HepG2 (cell line): ENCODE results near the gene HS3ST2. TPM values are rescaled to one million over a fixed set of nuclear protein-coding genes. Genes with fewer than 3 reads are reported as not detected.

ENCODE experiments used
- BRF2 ChIP-seq: sonication (generic); formaldehyde crosslinking; IDR thresholded peaks from 2 replicates; pipeline ENCODE4 v1.8.1; 2022; ENCODE audit warnings: mild to moderate bottlenecking, missing genetic modification reagents
- CENPX ChIP-seq: sonication (generic); formaldehyde crosslinking; IDR thresholded peaks from 2 replicates; pipeline ENCODE4 v1.9.0; 2021; ENCODE audit warnings: mild to moderate bottlenecking, missing genetic modification reagents, moderate library complexity
- CSRNP2 ChIP-seq: sonication (generic); formaldehyde crosslinking; conservative IDR thresholded peaks from 2 replicates; pipeline ENCODE4 v1.8.0; 2022; ENCODE audit warnings: low read depth, missing genetic modification reagents
- ETV6 ChIP-seq: sonication (generic); formaldehyde crosslinking; conservative IDR thresholded peaks from 2 replicates; pipeline ENCODE4 v1.4.0; 2020; ENCODE audit warnings: missing genetic modification reagents
- MTERF4 ChIP-seq: sonication (generic); formaldehyde crosslinking; IDR thresholded peaks from 2 replicates; pipeline ENCODE4 v1.8.0; 2023; ENCODE audit warnings: mild to moderate bottlenecking, missing genetic modification reagents
- PCBP2 ChIP-seq: fragments of 200-400 bp; formaldehyde crosslinking; optimal IDR thresholded peaks from 2 replicates; pipeline ENCODE3; 2018; ENCODE audit warnings: low read length, low read depth; ENCODE audit not compliant: poor library complexity, severe bottlenecking
- REL ChIP-seq: sonication (generic); formaldehyde crosslinking; conservative IDR thresholded peaks from 2 replicates; pipeline ENCODE4 v1.8.0; 2022; ENCODE audit warnings: mild to moderate bottlenecking, missing genetic modification reagents, moderate library complexity
- RFX5 ChIP-seq: IDR thresholded peaks from 2 replicates; pipeline ENCODE4 v1.6.1; 2011; ENCODE audit warnings: low read depth, low read length, improper control_type of control experiment
- TCF12 ChIP-seq, 2 experiments: fragments of 450-650 bp in 1 of 2; sonication (generic) in 1 of 2; formaldehyde crosslinking in 1 of 2; IDR thresholded peaks; 2 replicates each; pipeline versions ENCODE4 v1.6.1 to v1.8.0; 2017 to 2022; ENCODE audit warnings: antibody characterized with exemption in 1 of 2, mild to moderate bottlenecking in 1 of 2, missing genetic modification reagents in 1 of 2, moderate library complexity in 1 of 2
- TP53 ChIP-seq: sonication (generic); formaldehyde crosslinking; conservative IDR thresholded peaks from 2 replicates; pipeline ENCODE4 v1.4.0; 2020; ENCODE audit warnings: missing genetic modification reagents
- ZNF362 ChIP-seq: sonication (generic); formaldehyde crosslinking; IDR thresholded peaks from 2 replicates; pipeline ENCODE4 v1.4.0; 2020; ENCODE audit warnings: missing genetic modification reagents, mild to moderate bottlenecking, borderline replicate concordance
- ZNF564 ChIP-seq: sonication (generic); formaldehyde crosslinking; IDR thresholded peaks from 2 replicates; pipeline ENCODE4 v1.8.1; 2023; ENCODE audit warnings: mild to moderate bottlenecking, missing genetic modification reagents
- ZNF646 ChIP-seq: sonication (generic); formaldehyde crosslinking; IDR thresholded peaks from 2 replicates; pipeline ENCODE4 v1.9.0; 2021; ENCODE audit warnings: mild to moderate bottlenecking, missing genetic modification reagents
- ZNF784 ChIP-seq: sonication (generic); formaldehyde crosslinking; IDR thresholded peaks from 2 replicates; pipeline ENCODE4 v1.5.1; 2020; ENCODE audit warnings: missing genetic modification reagents, mild to moderate bottlenecking, borderline replicate concordance
- polyA plus RNA-seq, 8 experiments: library from polyadenylated mRNA; depleted of rRNA in 3 of 8; stranded (reverse) in 7 of 8; unstranded in 1 of 8; fragments of >200 nt; fragmentation: Illumina TruSeq in 4 of 8; extraction: Trizol in 4 of 8; gene quantifications; 2 replicates each; pipeline versions ENCODE4 v1.2.1 to v1.2.3, GENCODE V29; 2011 to 2016; ENCODE audit warnings: low read depth in 4 of 8, missing spikeins in 1 of 8, mixed read lengths in 1 of 8; ENCODE audit not compliant: insufficient read depth in 1 of 8
- total RNA-seq, 5 experiments: library from RNA; depleted of rRNA; stranded (reverse); fragments of >200 nt; fragmentation: Illumina TruSeq; extraction: Trizol; gene quantifications; 2 replicates each; pipeline ENCODE4 v1.2.3, GENCODE V29; 2016; ENCODE audit warnings: low read depth in 1 of 5

HS3ST2 gene
- total and polyA plus RNA-seq, 2 of the 13 experiments (the other 11 are each of a cell fraction or from before 2014, with no cell fraction given): not detected

- TF ChIP-seq RFX5: no peak
- no peak for TF ChIP-seq BRF2
- no peak for TF ChIP-seq MTERF4 (CRISPR knock-in tag)
- no peak for TF ChIP-seq TP53 (CRISPR knock-in tag)
- TF ChIP-seq ZNF646 (CRISPR knock-in tag): no peak
- peak; percentile 61; the same call in 1 of the 2 replicates for TF ChIP-seq ZNF564 (CRISPR knock-in tag)
- peak; percentile 80; the same call in 1 of the 2 replicates for TF ChIP-seq REL
- TF ChIP-seq ZNF362: no peak
- no peak for TF ChIP-seq CENPX
- peak; percentile 98 for TF ChIP-seq ETV6 (CRISPR knock-in tag)
- no peak for TF ChIP-seq TCF12 (IDR thresholded peaks at IDR 0.05)
- 0 out of 2 replicates have a peak, but pooled peaks have one; percentile 76 for TF ChIP-seq TCF12 (CRISPR knock-in tag; IDR thresholded peaks at IDR 0.05)
- TF ChIP-seq CSRNP2 (CRISPR knock-in tag): 0 out of 2 replicates have a peak, but pooled peaks have one; percentile 8
- TF ChIP-seq PCBP2: no peak
- no peak for TF ChIP-seq ZNF784 (CRISPR knock-in tag)
These were observed 577 bp upstream of the HS3ST2 start (continued) for GRCh38 chr16:22813223-22813947.
